C4-2B (cell line): ENCODE data around the gene CCDC175.

ENCODE experiments used
- CTCF ChIP-seq: fragments of 450-650 bp; conservative IDR thresholded peaks from 2 replicates; pipeline ENCODE4 v1.5.1; 2017; ENCODE audit warnings: mild to moderate bottlenecking
- ZFX ChIP-seq: fragments of 450-650 bp; IDR thresholded peaks from 2 replicates; pipeline ENCODE4 v1.6.1; 2017

GRCh38 chr14:59534361-59534987, 42.1 kb downstream of the CCDC175 start:
- no peak for TF ChIP-seq CTCF
- 0 out of 2 replicates have a peak, but pooled peaks have one; percentile 13 for TF ChIP-seq ZFX
